GM21515 (cell line): ENCODE data around the gene CYFIP1.

ENCODE experiments used
- ATAC-seq: cut with Tn5 transposase; IDR thresholded peaks from one replicate; pipeline ENCODE4 v1.9.1; 2021; ENCODE audit not compliant: unreplicated experiment

Gene CYFIP1

DNA sequence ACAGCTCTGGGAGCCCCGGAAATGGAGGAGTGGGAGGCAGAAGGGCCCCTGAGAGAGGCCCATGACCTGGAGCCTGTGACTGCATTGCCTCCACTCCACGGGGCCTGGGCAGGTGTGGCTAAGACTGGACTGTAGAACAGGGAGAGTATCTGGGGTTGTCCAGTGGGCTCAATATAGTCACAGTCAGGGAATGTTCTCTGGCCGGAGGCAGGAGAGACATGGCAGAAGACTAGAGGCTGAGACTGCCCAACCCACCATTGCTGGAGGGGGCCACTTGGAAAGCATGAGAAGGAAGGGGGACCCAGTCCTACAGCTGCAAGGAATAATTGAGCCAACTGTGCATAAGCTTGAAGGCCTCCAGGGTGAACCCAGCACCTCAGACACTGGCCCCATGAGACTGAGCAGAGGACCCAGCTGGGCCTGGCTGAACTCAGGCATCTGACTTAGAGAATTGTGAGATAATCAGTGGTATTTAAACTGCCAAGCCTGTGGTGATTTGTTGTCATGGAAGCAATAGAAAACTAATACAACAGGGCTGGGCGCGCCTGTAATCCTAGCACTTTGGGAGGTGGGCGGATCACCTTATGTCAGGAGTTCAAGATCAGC is 108.6 kb downstream of the CYFIP1 start:
- ATAC-seq, result no peak

DNA sequence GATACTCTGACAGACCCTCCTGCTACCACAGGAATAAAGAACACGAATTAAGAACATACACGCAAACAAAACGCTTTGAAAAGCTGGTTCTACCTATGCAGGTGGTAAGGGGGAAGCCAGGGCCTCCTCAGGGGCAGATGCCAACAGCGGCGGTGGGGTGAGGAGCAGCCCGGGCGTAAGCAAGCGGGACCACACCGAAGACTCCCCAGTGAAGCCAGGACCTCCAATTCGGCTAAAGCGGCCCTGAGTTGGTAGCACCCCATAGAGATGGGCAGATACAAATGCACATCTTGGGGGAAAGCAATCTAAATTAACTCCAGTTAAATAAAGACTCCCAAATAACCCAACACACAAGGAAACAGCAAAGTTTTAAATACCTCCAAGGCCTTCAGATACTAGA is 109.3 kb downstream of the CYFIP1 start:
- no peak for ATAC-seq

DNA sequence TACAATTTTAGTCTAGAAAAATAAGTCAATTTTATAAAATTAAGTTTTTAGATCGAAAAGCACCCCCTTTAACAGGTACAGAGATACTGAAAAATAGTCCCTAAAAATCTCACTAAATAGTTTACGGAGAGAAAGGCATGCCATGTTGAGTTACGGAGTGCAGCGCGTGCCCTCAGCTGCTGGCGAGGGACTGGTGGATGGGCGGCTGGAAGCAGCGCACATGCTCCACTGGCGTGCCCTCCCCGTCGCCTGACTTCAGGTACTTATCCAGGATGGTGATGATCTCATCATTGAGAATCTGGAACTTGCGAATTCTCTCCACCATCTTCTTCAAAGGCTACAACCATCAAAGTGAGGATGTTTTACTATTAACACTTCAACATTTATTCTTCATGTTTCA is 110.3 kb downstream of the CYFIP1 start:
- no peak for ATAC-seq

GRCh38 chr15:22868928-22869327 is 111.2 kb downstream of the CYFIP1 start:
- ATAC-seq, result no peak

DNA sequence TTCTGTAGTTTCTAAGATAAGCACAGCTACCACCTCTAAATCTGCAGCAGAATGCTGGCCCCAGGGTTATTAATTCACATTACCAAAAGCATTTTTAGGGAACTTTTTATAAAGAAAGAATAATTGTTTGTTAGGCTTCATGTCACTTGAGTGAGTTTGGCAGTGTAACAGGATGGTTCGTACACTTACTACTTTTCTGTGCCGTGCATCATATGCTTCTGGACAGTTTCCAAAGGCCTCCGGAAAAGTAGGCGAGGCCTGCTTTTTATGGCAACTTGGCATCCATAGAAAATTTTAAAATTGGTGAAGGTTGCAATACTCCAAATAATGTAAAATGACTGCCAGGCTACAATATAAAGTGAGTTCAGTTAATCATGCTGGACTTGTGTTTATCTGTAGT is 111.7 kb downstream of the CYFIP1 start:
- no peak for ATAC-seq

DNA sequence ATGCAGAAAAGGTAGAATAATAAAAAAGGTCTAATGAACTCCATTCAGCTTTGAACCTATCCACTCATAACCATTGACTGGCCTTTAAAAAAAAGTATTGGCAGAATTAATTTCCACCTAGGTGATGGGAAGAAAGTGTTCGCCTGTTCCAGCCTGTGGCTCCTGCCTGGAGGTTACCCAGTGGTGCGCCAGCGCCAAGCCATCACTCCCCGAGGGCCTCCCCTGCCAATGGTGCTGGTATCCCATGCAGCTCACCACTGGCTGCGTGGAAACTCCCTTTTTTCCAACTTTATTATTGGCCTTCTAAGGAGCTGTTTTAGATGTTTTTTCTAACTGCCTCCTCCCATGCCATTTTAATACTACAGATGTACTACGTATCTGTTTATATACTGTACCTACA is 112.3 kb downstream of the CYFIP1 start:
- no peak for ATAC-seq

DNA sequence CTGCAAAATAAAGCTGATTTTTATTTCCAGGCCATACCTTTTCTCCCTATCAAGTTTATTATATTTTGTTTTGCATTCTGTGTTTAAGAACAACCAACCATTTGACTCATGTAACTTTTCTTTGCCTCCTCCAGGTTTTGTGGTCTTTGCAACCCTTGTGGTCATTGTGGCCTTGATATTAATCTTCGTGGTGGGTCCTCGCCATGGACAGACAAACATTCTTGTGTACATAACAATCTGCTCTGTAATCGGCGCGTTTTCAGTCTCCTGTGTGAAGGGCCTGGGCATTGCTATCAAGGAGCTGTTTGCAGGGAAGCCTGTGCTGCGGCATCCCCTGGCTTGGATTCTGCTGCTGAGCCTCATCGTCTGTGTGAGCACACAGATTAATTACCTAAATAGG is 114.1 kb downstream of the CYFIP1 start:
- no peak for ATAC-seq

DNA sequence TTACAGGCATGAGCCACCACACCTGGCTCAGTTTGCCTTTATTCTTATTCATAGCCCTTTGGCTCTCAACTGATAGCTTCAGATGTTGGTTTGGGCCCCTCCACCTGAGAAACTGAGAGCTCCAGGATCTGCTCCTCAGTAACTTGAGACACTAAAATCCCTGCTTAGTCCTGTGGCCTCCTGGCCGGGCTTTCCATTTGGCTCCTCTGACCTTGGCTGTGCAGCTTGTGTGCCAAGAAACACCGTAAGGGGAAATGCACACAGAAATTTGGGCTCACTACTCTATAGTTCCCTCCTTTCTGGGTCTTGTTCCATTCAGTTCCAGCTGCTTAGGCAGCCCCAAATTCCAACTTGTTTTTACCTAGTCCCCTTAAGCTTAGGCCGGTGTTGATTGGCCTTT is 116.8 kb downstream of the CYFIP1 start:
- ATAC-seq, result no peak

DNA sequence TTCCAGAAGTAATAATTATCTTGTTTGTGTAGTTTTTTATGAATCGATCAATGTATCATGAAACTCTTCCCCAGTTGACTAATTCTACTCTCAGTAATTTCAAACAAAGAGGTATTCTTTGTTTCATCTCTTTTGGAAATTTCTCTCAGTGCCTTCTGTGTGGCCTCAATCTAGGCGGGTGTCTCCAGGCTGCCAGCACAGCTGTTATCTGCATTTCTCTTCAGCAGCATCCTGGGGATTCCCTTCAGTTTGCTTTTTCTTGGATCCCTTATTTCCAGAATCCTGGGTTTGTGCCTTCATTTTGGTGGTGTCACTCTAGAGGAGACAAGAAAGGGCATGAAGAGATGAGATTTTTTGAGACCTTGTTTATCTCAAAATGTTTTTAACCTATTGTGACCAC is 119.0 kb downstream of the CYFIP1 start:
- ATAC-seq, result no peak

GRCh38 chr15:22856659-22857058 is 123.5 kb downstream of the CYFIP1 start:
- no peak for ATAC-seq

DNA sequence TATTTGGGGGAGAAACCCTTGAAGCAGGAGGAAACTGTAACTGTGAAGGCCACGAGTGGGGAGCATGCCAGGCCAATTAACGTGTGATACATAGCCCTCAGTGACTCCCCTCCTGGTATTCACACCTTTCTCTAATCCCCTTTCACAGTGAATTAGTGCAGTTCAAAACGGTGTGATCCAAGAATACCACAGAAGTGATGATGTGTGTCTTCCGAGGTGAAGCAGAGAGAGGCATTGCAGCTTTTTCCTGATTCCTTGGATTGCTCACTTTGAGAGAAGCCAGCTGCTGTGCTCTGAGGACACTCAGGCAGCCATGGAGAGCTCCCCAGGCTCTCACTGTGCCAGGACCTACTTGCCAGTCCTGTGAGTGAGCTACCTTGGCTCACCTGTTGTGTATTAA is 124.4 kb downstream of the CYFIP1 start:
- no peak for ATAC-seq

DNA sequence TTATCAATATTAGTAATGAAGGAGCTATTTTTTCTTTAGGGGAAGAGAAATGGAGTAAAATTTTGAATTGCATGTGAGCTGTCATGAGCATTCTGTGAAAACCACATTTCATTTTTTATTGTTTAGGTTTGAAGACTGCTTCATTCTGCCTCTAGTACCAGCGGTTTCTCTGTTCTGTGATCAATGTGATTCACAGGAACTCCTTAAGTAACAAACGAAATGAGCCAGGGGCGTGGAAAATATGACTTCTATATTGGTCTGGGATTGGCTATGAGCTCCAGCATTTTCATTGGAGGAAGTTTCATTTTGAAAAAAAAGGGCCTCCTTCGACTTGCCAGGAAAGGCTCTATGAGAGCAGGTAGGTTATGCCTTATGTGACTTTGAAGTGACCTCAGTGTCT is 128.7 kb downstream of the CYFIP1 start:
- no peak for ATAC-seq

DNA sequence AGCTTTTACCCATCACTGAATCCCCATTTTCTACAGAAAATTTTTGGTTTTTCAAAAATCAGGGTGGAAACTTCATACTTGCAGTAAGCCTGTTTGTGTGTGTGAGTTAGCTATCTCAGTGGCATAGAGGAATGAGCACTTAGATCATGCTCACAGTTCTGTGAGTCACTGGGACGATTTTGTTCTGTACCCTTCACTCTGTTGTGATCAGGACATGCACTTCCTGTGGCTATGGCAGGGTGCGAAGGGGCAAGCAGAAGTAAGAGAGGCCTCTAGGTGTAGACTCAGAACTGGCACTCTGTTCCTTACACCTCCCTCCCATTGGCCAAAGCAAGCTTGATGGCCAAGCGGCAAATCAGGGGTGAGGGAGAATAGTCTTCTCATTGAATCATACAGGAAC is 130.1 kb downstream of the CYFIP1 start:
- no peak for ATAC-seq

GRCh38 chr15:22846073-22846472 is 134.1 kb downstream of the CYFIP1 start:
- no peak for ATAC-seq

DNA sequence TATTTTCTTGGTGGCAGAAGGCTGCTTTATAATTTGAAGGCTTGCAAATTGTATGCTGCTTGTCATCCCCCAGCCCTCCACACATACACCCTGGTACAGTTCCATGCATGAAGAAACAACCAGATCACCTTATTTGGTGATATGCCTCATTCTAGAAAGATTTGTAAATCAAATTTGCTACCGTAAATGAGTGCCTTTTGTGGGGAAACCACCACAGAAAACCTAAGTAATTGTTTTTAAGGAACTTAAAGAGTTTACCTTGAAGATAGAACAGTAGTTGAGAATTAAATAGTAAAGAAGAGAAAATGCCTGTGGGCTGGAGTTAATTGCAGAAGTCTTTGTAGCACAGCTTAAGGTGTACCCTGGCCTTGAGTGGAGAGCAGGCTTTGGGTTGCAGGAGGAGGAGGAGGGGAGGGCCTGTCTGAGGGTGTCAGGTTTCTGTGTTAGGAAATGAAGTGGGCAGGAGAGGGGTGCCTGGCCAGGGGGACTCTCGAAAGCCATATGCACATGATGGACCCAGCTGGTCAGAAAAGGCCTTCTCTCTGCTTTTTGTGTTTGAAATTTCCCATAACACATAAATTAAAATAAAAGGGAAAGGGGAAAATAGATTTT is 134.8 kb downstream of the CYFIP1 start:
- no peak for ATAC-seq

DNA sequence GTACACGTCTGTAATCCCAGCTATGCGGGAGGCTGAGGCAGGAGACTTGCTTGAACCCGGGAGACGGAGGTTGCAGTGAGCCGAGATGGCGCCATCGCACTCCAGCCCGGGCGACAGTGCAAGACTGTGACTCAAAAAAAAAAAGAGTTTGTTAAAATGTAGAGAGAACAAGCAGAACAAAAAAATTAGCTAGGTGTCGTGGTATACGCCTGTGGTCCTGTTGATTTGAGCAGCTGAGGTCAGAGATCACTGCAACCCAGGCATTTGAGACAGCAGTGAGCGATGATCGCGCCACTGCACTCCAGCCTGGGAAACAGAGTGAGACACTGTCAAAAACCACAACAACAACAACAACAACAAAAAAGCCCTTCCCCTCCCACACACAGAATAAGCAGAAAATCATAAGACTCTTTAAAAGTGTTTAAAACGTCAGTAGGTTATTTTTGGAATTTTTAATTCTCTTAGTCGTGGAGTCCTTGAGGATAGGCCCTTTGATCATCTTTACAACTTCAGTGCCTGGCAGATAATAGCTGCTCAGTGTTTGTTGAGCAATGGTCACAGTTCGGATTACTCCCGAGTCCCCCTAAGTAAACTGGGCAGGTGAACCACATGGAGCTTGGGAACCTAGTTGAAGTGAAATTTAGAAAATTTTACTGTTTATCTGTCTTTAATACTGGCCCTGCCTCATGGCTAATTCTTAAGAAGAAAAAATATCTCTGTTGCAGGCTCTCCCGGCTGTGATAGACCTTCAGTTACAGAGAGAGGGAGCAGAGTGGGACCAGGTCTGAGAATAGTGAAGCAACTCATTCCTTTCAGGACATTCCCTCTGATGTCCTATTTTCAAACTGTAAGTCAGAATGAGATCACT is 135.5 kb downstream of the CYFIP1 start:
- ATAC-seq, result no peak

GRCh38 chr15:22839046-22839695 is 141.0 kb downstream of the CYFIP1 start:
- ATAC-seq, result peak; percentile 4

DNA sequence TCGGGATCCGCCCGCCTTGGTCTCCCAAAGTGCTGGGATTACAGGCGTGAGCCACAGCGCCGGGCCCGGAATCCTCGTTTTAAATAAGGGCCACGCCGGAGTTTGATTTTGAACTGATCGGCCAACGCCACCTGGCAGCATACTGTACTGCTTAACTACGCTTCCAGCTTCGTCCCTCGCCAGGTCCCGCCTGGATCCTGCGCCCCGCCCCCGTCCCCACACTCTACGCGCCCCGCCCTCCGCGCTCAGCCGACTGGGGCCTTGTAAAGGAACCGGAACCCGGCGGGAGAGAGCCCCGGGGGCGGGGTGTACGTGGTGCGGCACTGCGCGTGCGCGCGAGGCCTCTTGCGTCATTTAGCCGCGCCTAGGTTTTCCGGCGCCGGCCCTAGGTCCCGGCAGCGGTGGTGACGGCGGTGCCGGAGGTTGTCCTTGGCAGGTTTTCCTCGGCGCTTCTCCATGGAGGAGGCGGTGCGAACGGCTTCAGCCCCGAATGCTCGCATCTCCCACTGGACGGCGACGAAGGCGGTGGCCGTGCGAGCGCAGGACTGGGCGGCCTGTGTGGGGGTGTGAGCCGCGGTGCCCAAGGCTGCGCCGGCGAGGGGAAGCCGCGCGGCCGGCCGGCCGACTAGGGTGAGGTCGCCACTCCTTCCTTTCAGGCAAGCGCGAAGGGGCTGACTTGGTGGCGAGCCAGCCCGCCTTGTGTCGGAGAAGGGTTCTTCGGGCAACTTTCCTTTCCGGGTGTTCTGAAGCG is 141.7 kb downstream of the CYFIP1 start, which contains the start of gene NIPA2:
NIPA2 (plus strand) TSS at position 375 of the 751 bp plus-strand sequence. CDS start 13,066 bp downstream, outside the sequence.
- ATAC-seq, result peak; percentile 76

DNA sequence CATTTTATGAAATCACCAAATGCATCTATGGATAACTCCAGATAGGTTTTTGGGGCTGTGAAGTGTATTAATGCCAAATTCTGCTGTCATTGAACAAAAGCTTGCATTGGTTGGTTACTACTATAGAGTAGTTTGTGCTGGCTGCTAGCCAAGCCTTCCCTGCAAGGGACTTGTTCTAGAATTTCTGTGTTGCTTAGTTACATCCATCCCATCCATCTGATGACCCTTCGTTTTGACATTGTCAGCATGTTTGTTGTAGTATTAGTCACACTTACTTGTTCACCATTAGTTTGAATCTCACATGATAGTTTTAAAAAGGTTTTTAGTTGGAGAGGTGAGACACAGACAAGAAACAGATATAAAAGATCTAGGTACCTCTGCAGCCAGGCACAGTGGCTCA is 148.7 kb downstream of the CYFIP1 start:
- no peak for ATAC-seq

- no peak for ATAC-seq
These were observed 153.0 kb downstream of the CYFIP1 start for GRCh38 chr15:22827125-22827524.
